GM18519 (cell line): ENCODE results near the gene B3GALT5.
"Not testable (repeated sequence)": the region's sequence is repeated elsewhere in the genome, so short reads cannot be mapped to it uniquely, and the experiment has no call there.

Experiments
- ATAC-seq: cut with Tn5 transposase; IDR thresholded peaks from one replicate; pipeline ENCODE4 v1.9.1; 2021; ENCODE audit warnings: mild to moderate bottlenecking, moderate library complexity; ENCODE audit not compliant: unreplicated experiment, low FRiP score

The B3GALT5 gene

DNA sequence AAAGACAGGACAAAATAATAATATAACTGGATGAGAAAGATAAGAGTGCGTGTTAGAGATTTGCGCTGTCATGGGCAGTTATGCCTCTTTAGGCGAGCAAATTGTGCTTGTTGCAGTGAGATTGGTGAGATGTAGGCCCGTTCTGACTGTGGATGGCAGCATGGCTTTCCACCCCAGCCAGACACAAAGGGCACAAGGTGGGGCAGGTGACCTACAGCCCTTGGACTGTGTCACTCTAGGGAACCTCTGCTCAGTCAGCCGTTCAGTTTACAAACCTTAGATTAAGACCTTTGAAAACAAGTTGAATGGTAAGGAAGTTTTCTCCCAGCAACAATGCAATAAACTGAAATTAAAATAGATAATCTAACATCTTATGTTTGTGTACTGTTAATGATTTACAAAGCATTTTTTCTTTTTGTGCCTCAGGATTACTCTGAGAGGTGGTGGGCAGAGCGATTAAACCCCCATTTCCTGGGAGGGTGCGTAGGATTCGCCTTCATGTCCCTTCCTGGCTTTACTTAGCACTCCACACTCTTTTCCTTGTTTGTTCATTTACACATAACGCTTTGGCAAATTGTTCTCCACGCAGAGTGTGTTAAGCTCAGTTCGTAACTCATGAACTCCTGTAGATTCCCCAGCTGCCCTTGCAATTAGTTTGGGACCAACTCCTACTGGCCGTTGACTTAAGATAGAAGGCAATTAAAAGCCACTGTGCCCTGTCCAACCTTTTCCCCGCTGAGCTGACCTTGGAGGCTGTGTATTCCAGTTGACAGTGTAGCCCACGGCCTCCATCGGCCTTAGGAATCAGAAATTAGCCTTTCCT, 74.1 kb downstream of the B3GALT5 start:
- no peak for ATAC-seq

DNA sequence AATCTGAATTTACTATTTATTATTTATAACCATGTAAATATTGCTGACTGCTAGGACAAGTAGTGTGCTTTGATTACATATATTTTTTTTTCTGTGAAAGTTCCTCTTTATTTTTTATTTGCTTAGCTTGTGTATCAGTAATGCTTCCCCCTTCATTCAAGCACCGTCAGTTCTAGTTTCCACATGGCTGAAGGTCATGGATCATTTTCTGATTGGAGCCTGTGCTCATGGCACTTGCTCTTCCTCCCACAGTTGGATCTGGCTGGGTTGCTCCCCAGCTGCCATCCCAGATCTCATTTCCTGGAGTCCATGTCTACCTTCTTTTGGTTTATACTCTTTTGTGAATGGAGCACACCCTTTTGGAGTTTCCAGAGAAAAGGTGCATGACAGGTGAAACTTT, 75.3 kb downstream of the B3GALT5 start:
- no peak for ATAC-seq

DNA sequence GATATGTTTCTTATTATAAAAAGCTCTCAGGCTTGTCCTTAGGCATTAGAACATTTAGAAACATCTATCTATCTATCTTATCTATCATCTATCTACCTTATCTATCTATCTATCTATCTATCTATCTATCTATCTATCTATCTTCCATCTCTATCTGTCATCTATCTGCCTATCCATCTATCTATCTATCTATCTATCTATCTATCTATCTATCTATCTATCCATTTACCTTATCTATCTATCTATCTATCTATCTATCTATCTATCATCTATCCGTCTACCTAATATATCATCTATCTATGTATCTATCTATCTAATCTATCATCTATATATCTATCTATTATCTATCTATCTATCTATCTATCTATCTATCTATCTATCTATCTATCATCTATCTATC, 77.1 kb downstream of the B3GALT5 start:
- ATAC-seq, result not testable (repeated sequence)

DNA sequence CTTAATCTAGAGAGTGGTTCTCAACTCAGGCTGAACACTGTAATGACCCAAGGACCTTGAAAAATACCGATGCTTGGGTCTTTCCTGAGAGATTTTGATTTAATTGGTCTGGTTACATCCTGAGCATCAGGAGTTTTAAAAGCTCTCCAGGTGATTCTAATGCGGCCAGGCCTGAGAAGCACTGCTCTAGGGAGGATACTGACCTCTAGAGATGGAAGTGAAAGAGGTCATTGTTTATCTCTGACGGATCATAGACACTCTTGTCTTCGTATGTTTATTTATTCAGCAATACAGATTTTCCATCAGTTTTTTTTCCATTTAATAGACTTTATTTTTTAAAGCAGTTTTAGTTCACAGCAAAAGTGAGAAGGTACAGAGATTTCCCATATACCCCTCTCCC, 77.7 kb downstream of the B3GALT5 start:
- ATAC-seq, result no peak

DNA sequence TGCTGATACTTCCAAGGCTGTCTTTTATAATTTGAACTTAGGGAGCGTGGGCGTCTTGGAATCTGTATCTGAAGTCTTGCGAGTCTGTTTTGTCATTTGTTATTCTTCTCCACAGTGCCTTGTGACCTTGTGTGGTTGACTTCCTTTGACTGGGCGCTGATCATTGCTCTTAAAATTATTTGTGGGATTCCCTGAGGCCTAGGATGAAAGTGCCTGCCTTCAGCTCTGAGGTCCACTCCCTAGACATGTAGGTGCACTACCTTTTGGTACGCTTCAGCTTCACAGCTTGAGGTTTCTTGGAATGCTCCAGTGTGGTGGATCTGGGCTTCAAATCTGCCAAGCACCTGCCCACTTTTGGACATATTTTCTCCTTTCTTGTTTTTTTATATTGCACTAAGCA, 82.0 kb downstream of the B3GALT5 start:
- ATAC-seq, result no peak

DNA sequence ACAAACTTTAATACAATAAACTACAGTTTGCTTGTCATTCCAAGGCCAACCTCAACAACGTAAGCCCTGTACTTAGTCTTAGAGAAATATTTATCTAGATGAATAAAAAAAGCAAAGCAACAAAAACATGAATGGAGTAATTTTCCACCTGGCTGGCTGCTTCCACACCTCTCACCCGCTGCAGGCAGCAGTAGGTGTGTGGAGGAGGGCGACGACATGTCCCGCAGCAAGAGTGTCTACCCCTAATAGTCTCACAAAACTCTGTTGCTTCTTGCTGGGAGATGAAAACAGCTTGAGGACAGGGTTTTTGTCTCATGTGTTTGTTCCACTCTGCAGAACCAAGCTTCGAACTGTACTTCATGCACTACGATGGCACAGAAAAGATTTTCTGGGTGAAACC, 83.5 kb downstream of the B3GALT5 start:
- no peak for ATAC-seq

DNA sequence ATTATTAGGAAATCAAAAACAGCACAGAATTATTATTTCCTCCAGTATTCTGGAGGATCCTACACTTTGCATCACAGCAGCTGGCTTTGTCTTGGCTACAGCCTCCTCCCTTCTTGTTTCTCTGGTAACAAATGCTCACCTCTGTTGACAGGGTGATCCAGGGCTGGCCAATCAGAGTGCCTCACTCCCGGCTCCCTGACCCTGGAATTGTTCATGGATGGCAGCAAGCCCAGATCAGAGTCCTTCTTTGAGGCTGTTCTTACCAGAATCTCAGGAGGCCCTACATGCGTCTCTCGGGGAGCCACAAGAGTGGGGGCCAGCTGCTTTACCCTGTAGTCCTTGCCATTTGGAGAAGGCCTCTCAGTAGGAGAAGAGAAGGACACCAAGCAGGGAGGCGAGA, 83.9 kb downstream of the B3GALT5 start:
- no peak for ATAC-seq

DNA sequence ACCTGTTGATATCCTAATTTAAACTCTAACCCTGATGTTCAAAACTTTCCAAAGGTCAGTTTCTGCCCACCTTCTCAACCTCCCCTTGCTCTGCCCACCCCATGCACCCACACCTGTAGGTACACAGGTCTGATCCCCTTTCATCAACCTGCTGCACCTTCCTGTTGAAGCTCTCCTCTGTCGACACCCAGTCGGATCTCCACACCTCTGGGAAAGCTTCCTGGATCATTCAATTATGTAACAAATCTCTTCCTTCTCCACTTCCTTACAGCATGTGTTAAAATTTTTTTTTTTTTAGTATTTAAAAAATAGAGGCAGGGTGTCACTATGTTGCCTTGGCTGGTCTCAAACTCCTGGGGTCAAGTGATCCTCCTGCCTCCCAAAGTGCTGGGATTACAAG, 87.6 kb downstream of the B3GALT5 start:
- no peak for ATAC-seq

DNA sequence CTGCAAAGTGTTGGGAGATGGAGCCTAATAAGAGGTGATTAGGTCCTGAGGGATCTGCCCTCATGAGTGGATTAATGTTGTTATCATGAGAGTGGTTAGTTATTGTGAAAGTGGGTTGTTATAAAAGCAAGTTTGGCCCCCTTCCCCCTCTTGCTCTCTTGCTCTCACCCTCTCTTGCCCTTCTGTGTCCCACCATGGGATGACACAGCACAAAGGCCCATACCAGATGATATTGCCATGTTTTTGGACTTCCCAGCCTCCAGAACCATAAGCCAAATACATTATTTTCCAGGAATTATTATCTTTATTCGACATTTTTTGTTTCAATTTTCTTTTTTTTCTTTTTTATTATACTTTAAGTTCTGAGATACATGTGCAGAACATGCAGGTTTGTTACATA, 90.8 kb downstream of the B3GALT5 start:
- no peak for ATAC-seq

DNA sequence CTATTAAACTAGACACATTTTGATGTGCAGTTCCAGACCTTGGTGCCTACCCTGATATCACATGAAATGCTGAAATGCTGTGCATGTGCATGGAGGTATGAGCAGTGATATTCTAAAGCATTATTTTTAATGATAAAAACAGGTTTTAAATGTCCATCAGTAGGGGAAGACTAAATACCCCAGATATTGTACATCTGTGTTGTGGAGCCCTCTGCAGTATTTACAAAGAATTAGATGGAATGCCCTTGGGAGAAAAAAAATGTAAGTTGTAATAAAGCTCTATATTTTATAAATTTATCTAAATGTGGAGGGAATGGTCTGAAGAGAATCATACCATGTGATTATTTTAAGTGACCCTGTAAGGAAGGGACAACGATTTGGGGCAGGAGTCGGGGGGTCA, 93.1 kb downstream of the B3GALT5 start:
- no peak for ATAC-seq

DNA sequence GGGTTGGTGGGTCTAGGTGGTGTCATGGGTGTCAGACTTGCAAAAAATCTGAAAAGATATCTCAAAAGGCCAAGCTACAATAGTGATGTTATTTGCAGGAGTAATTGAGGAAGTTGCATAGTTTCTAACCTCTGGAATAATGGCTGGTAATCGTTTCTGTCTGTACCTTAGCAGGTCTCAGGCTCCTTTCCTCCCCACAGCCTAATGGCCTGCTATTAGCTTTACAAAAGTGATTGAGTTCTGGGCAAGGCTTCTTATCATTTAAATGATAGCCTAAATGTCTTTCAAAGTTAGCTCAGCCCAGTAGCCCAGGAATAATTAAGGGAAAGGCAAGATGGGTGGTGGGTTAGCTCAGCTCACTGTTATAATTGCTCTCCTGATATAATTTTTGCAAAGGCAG, 94.6 kb downstream of the B3GALT5 start:
- no peak for ATAC-seq

DNA sequence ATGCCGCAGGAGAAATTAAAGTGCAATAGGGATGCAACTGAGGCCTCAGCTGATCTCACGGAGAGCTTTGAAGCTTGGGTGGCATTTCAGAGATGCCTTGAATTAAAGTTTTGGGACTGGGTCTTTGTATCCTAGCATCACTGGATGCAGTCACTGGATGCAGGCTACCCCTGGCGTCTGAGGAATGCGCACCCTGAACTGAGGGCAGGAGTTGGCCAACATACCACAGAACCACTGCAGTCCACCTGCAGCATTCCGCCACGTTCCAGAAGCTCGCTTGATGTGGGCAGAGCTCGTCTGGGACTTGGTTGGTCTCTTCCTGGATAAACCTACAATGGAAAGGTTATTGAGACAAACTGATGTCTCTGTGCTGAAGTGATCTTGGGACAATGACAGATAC, 98.1 kb downstream of the B3GALT5 start:
- no peak for ATAC-seq

DNA sequence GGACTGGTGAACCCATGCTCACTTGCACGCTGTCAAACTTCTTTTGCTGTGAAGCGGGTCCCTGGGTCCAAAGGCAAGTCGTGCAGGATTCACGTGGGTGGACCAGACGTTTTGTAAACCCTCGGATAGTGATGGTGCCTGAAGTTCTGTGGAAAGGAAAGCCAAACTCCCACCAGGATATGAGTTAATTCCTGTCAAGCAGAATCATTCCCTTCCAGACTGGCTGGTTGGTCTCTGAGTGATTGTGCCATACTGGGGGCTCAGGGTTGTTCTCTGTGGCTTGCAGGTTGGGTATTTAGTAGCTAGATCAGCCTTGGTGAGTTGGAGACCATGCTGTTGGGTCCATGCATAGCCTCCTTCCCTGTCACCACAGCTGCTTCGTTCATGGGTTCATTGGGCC, 99.5 kb downstream of the B3GALT5 start:
- ATAC-seq, result no peak

DNA sequence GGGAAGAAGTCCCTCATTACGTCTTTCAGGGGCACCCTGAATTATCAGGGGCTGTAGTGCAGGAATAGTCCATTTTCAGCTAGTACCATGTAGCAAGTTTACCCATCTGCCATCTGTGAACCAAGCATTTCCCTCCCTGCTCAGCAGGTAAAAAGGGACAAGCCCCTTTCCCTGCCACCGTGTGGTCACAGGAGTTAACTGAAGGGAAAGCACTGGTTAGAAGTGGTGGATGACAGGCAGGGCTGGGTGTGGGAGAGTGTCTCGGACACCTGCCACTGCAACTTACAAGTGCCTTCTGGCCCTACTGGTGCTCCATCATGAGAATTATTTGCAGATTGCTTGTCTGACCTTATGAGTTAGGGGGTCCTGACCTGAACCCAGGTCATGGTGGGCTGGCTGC, 100.2 kb downstream of the B3GALT5 start:
- no peak for ATAC-seq

DNA sequence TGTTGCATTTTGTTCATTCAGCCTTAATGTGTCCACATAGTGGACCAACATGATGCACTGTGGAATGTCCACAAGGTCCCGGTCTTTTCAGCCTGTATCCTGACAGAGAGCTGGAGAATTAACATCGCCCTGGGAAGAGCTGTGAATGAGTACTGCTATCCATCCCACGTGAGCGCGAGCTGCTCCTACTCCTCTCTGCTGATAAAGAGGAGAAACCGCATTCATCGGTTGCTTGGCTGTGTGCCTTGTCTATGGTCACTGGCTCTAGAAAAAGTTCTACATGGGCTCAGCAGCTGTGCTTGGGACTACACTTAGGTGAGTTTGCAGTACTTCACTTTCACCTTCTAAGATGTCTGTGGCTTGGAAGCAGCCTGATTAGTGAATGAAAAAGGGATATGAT, 101.2 kb downstream of the B3GALT5 start:
- ATAC-seq, result no peak

DNA sequence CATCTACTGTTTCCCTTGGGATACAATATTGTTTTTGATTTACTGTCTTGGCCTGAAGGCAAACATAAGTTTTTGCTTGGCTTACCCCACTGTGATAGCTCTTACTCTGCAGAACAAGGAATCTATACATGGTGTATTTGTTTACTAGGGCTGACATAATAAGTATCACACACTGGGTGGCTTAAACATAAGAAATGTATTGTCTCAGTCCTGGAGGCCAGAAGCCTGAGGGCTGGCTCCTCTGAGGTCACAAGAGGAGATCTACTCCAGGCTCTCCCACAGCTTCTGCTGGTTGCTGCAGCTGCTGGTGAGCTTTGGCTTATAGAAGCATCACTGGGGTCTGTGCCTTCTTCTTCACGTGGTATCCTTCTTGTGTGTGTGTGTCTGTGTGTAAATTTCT, 101.6 kb downstream of the B3GALT5 start:
- no peak for ATAC-seq

DNA sequence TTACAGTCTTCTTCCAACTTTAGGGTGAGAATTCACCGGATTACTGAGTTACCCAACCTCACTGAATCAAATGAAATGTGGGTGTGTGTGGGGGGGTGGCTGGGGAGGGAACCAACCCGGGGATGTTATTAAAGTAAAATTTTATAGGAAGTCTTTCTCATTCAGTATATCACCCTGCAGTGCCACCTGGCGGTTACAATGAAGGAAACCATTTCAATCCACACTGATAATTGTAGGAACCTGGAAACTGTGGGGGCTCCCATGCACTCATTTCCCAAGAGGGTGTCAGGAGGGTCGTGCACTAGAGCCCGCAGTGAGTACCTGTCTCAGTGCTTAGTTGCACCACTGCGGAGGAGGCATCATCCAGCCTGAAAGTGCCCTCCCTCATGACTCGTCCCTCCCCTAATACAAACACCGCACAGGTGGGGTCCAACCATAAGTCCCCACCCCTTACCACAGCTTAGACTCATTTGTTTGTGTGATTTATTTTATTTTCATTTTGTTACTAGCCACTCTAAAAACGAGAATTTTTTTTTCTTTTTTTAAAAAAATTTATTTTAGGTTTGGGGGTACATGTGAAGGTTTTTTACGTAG, 103.2 kb downstream of the B3GALT5 start:
- no peak for ATAC-seq

DNA sequence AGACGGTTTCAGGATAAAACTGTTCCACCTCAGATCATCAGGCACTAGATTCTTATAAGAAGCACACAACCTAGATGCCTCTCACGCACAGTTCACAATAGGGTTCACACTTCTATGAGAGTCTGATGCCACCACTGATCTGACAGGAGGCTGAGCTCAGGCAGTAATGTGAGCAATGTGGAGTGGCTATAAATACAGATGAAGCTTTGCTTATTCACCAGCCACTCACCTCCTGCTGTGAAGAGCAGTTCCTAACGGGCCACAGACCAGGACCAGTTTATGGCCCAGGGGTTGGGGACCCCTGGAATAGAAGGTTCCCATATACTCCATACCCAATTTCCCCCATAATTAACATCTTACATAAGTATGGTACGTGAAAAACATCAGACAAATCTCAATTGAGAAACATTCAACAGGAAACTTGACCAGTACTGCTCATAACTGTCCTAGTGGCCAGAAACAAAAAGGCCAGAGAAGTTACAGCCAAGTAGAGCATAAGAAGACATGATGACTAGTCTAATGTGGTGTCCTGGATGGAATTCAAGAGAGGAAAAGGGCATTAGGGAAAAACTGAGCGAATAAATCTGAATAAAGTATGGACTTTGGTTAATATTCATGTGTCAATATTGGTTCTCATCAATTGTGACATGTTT, 107.5 kb downstream of the B3GALT5 start:
- ATAC-seq, result no peak

DNA sequence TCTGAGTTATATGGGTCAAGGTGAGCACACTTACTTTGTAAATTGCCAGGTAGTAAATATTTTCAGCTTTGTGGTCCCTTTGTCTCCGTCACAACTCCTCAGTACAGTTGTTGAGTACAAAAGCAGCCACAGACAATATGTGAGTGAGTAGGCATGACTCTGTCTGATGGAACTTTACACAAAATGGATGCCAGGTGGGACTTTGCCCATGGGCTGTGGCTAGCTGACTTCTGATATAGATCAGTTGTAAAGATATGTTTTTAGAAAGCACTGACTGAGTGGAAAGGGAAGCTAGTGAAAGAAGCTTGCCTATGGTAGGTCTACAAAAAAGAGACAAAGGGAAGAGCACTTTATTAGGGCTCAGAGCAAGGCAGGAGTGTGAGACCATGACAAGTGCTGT, 109.1 kb downstream of the B3GALT5 start:
- ATAC-seq, result no peak
